GM10266 (cell line): Measurements from ENCODE around the gene RABGAP1.

Experiments
- DNase-seq: peaks from one replicate; pipeline ENCODE4 v3.0.0; 2012; ENCODE audit errors: extremely low spot score
- CTCF ChIP-seq: IDR thresholded peaks from 2 replicates; pipeline ENCODE4 v1.5.1; 2012; ENCODE audit warnings: mild to moderate bottlenecking, low read depth; ENCODE audit not compliant: control insufficient read depth, insufficient read depth; ENCODE audit errors: missing control alignments

The RABGAP1 gene

GRCh38 chr9:123080444-123080843 lies 139.6 kb downstream of the RABGAP1 start:
- TF ChIP-seq CTCF: no peak
- no peak for DNase-seq

GRCh38 chr9:123081824-123082223 lies 141.0 kb downstream of the RABGAP1 start:
- TF ChIP-seq CTCF: peak; percentile 61
- DNase-seq: no peak

GRCh38 chr9:123083680-123084079 lies 142.9 kb downstream of the RABGAP1 start:
- no peak for TF ChIP-seq CTCF
- no peak for DNase-seq

- no peak for TF ChIP-seq CTCF
- no peak for DNase-seq
These were observed 143.4 kb downstream of the RABGAP1 start for GRCh38 chr9:123084256-123084655.

GRCh38 chr9:123085916-123086315 lies 145.1 kb downstream of the RABGAP1 start:
- TF ChIP-seq CTCF: no peak
- no peak for DNase-seq

GRCh38 chr9:123087359-123087888 lies 146.6 kb downstream of the RABGAP1 start:
- TF ChIP-seq CTCF: no peak
- DNase-seq: no peak

- DNase-seq: no peak
- TF ChIP-seq CTCF: no peak
These were observed 148.2 kb downstream of the RABGAP1 start for GRCh38 chr9:123089040-123089439.
